ENCODE results near the gene POC1A. TPM values are rescaled to one million over a fixed set of nuclear protein-coding genes. Genes with fewer than 3 reads are reported as not detected.

Gene POC1A
- total and polyA plus RNA-seq, 2 donors (not counting 1 experiment from before 2014, with no cell fraction given) = 1.7 to 2.8 TPM

DNA sequence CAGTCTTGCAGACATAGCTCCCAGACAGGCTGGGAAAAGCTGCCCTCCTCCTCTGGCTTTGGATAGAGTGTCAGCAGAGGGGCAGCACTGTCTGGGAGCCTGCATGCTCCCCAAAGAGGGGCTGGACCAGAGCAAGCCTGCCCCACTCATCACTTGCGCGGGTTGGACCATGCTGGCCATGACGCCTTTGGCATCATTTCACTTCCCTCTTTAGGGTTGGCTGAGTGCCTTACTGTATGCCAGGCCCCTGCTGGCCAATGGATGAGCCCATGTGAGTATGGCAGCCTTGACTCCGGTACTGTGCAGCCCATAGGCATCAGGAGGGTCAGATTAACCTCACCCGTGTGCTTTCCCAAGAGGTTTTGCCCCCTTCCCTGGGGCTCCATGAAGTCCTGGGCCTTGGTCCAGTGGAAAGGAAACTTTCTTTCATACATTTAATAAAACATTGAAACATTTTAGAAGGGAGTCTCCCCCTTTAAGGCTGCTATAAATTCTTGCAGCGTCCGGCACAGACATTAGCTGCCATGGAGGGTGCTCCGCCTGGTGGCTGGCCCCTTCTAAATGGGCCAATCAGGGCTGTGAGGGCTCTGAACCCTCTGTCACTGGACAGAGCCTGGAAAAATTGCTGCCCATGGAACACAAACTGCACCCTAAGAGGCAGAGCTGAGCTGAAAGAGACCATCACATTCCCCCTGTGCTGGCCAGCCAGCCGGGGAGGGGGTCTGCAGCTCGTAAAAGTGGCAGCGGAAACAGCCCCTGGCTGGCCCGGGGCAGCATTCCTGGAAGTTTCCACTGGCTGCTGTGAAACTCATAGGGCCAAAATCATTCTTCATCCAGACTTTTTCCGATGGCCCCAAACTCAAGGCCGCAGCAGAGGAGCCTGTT lies 77.1 kb downstream of the POC1A start:
- DNase-seq (no peak), ATAC-seq (ENCODE audit: low read depth) (no peak)
- no peaks in the 10 kb centered on the region for H4K20me1 ChIP-seq (ENCODE audit: control insufficient read depth, insufficient read depth, low read length, poor library complexity, severe bottlenecking)
- TF ChIP-seq EZH2 (IDR thresholded peaks at IDR 0.05; ENCODE audit: borderline replicate concordance, insufficient read depth, low read depth, low read length, poor library complexity, severe bottlenecking) = no peak
- TF ChIP-seq, protein P1, sequence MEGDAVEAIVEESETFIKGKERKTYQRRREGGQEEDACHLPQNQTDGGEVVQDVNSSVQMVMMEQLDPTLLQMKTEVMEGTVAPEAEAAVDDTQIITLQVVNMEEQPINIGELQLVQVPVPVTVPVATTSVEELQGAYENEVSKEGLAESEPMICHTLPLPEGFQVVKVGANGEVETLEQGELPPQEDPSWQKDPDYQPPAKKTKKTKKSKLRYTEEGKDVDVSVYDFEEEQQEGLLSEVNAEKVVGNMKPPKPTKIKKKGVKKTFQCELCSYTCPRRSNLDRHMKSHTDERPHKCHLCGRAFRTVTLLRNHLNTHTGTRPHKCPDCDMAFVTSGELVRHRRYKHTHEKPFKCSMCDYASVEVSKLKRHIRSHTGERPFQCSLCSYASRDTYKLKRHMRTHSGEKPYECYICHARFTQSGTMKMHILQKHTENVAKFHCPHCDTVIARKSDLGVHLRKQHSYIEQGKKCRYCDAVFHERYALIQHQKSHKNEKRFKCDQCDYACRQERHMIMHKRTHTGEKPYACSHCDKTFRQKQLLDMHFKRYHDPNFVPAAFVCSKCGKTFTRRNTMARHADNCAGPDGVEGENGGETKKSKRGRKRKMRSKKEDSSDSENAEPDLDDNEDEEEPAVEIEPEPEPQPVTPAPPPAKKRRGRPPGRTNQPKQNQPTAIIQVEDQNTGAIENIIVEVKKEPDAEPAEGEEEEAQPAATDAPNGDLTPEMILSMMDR (IDR thresholded peaks at IDR 0.05) = no peak
- 98% methylated on average over 13 of the region's 14 CpGs for WGBS (ENCODE audit: insufficient coverage)
- no peaks in the 10 kb centered on the region for H3K27me3 ChIP-seq (replicated peaks in 1 of 4; ENCODE audit: control extremely low read depth in 1 of 4, control insufficient read depth in 3 of 4, insufficient read depth in 4 of 4, low read length in 3 of 4)
- H3K36me3 ChIP-seq (replicated peaks in 1 of 2; ENCODE audit: control extremely low read depth in 1 of 2, control insufficient read depth in 1 of 2, extremely low read depth in 1 of 2, insufficient read depth in 2 of 2, low read length in 1 of 2) = no peaks in the 10 kb centered on the region
- no peaks in the 10 kb centered on the region for H3K27me3 Mint-ChIP-seq
- H2AFZ ChIP-seq (ENCODE audit: insufficient read depth, low read depth, low read length, poor library complexity, severe bottlenecking) = no peak overlapping the region
- no peak overlapping the region for H3K4me3 ChIP-seq (ENCODE audit: control extremely low read depth in 1 of 5, extremely low read depth in 1 of 5, insufficient read depth in 1 of 5, low read depth in 2 of 5, low read length in 4 of 5)
- intact Hi-C loops (cut with micrococcal nuclease) = no loop called here
- POLR2A ChIA-PET = no interaction called here
- H3K27ac ChIP-seq (ENCODE audit: low read length in 2 of 2) = no peak overlapping the region
- no peak overlapping the region for H3K9ac ChIP-seq (ENCODE audit: low read length)
- no peaks in the 10 kb centered on the region for H3K9me3 ChIP-seq (ENCODE audit: control extremely low read depth in 1 of 3, control insufficient read depth in 2 of 3, insufficient read depth in 1 of 3, low read length in 2 of 3)
- no peaks in the 10 kb centered on the region for H3K4me1 Mint-ChIP-seq
- no peak overlapping the region for H3K27ac Mint-ChIP-seq
- no peak overlapping the region for H3K4me2 ChIP-seq (replicated peaks; ENCODE audit: low read depth, low read length, poor library complexity, severe bottlenecking)
- no peaks in the 10 kb centered on the region for H3K79me2 ChIP-seq (ENCODE audit: control insufficient read depth, insufficient read depth, low read length)
- no peak overlapping the region for H3K4me3 Mint-ChIP-seq
- H3K4me1 ChIP-seq (ENCODE audit: control insufficient read depth in 2 of 2, insufficient read depth in 2 of 2, low read length in 2 of 2) = no peaks in the 10 kb centered on the region
- no peaks in the 10 kb centered on the region for H3K9me3 Mint-ChIP-seq (ENCODE audit: insufficient read depth)
- CTCF ChIA-PET = no interaction called here

DNA sequence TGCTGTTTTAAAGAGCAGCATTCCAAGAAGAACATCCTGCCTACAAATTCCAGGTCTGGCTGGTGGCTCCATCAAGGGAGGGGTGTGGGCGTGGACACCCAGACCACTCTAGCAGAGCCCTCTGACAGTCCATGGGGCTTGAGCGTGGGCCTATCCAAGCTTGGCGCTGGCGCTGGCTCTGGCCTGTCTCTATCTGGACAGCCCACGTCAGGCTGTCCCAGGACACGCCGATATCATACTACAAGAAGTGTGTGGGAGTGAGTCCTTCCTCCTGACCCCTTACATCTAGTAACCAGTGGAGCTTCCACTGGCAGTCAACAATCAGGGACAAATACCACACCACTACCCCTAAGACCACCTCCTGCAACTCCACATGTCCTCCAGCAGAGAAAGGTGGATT lies 80.7 kb downstream of the POC1A start:
- CTCF ChIA-PET = no interaction called here
- H3K4me1 Mint-ChIP-seq = no peaks in the 10 kb centered on the region
- no peak overlapping the region for H3K4me3 ChIP-seq (ENCODE audit: control extremely low read depth in 1 of 5, extremely low read depth in 1 of 5, insufficient read depth in 1 of 5, low read depth in 2 of 5, low read length in 4 of 5)

More for the DNA sequence above, 80.7 kb downstream of the POC1A start:
- no peaks in the 10 kb centered on the region for H3K4me1 ChIP-seq (ENCODE audit: control insufficient read depth in 2 of 2, insufficient read depth in 2 of 2, low read length in 2 of 2)
- DNase-seq (no peak), ATAC-seq (ENCODE audit: low read depth) (no peak)
- no peak overlapping the region for H3K4me3 Mint-ChIP-seq
- no peaks in the 10 kb centered on the region for H3K27me3 Mint-ChIP-seq
- WGBS (ENCODE audit: insufficient coverage) = 99% methylated on average over 7 of the region's 7 CpGs
- no peak overlapping the region for H3K27ac ChIP-seq (ENCODE audit: low read length in 2 of 2)
- H3K79me2 ChIP-seq (ENCODE audit: control insufficient read depth, insufficient read depth, low read length) = no peaks in the 10 kb centered on the region
- TF ChIP-seq, protein P1 (IDR thresholded peaks at IDR 0.05) = no peak
- TF ChIP-seq EZH2 (IDR thresholded peaks at IDR 0.05; ENCODE audit: borderline replicate concordance, insufficient read depth, low read depth, low read length, poor library complexity, severe bottlenecking) = no peak
- no peaks in the 10 kb centered on the region for H3K9me3 ChIP-seq (ENCODE audit: control extremely low read depth in 1 of 3, control insufficient read depth in 2 of 3, insufficient read depth in 1 of 3, low read length in 2 of 3)
- H4K20me1 ChIP-seq (ENCODE audit: control insufficient read depth, insufficient read depth, low read length, poor library complexity, severe bottlenecking) = no peaks in the 10 kb centered on the region
- H3K36me3 ChIP-seq (replicated peaks in 1 of 2; ENCODE audit: control extremely low read depth in 1 of 2, control insufficient read depth in 1 of 2, extremely low read depth in 1 of 2, insufficient read depth in 2 of 2, low read length in 1 of 2) = no peaks in the 10 kb centered on the region
- intact Hi-C loops (cut with micrococcal nuclease) = no loop called here
- H3K27me3 ChIP-seq (replicated peaks in 1 of 4; ENCODE audit: control extremely low read depth in 1 of 4, control insufficient read depth in 3 of 4, insufficient read depth in 4 of 4, low read length in 3 of 4) = no peaks in the 10 kb centered on the region
- H3K27ac Mint-ChIP-seq = no peak overlapping the region
- H3K9ac ChIP-seq (ENCODE audit: low read length) = no peak overlapping the region
- POLR2A ChIA-PET = no interaction called here
- H3K9me3 Mint-ChIP-seq (ENCODE audit: insufficient read depth) = no peaks in the 10 kb centered on the region
- H3K4me2 ChIP-seq (replicated peaks; ENCODE audit: low read depth, low read length, poor library complexity, severe bottlenecking) = no peak overlapping the region
- no peak overlapping the region for H2AFZ ChIP-seq (ENCODE audit: insufficient read depth, low read depth, low read length, poor library complexity, severe bottlenecking)
